Ecto neural progenitor cell (in vitro differentiated cells): Measurements from ENCODE around the gene LYPD6.
"Not testable (repeated sequence)": the region's sequence is repeated elsewhere in the genome, so short reads cannot be mapped to it uniquely, and the experiment has no call there.

ENCODE experiments used
- DNase-seq: peaks from one replicate; pipeline ENCODE4 v3.0.0-alpha.2; 2018; ENCODE audit warnings: low spot score

Gene LYPD6

DNA sequence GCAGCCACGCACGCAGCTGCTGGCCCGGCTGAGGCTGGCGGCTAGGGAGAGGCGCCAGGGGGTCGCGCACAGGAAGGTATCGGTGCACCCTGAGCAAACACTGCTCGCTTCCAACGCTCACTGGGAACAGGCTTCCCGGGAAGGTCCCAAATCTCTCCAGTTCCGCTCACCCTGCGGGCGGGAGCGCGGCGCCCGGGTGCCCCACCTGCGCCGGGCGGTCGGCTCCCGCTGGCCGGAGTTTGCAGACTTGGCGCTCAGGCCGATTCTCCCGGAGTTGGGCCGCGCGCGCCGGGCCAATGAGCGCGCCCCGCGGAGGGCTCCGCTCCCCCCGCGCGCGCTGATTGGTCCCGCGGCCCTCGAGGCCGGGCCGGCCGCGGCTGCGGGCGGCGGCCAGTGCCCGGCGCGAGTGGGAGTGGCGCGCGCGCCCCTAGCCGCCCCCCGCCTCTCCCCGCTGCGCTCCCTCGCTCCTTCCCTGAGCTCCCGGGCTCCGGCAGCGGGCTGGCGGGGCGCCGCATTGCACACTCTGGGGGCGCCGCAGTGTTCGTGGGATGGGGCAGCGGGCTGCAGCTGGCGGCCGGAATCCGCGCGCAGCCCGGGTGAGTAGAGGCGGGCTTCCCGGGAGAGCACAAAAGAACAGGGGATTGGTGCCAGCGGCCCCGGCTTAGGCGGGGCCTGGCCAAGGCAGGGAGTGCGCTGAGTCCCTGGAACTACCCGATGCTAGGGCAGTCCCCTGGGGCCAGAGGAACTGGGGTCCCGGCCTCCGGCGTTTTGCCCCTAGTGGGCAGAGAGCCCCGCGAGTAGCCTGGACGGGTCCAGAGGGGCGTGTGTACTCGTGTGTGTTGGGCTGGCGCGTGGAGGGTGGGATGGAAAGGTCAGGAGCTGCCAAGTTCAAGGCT lies at the start of gene LYPD6:
LYPD6 (plus strand) TSS at position 461 of the 896 bp plus-strand sequence. CDS start 107,122 bp downstream, outside the sequence.
- peak; percentile 83 for DNase-seq

GRCh38 chr2:149281441-149281840 lies 48.9 kb upstream of the LYPD6 start:
- no peak for DNase-seq

- no peak for DNase-seq
These were observed 39.7 kb upstream of the LYPD6 start for GRCh38 chr2:149290662-149291061.

DNA sequence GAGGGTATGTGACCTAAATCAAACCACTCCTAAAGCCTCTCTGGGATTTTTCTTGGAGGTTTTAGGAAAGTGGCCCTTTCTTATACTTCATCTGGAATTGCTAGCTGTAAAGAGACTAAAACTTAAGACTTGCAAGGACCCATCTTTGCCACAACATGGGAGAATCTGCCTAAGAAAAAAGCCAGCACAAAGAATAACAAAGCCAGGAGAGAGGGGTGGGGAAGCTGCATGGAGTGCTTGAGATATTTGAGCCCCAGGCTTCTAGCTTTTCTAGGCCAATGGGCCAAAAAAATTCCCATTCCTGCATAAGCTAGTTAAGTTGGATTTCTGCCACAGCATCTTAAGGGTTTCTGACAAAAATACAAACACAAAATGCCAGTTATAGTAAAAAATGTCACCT lies 38.5 kb upstream of the LYPD6 start:
- DNase-seq: no peak

DNA sequence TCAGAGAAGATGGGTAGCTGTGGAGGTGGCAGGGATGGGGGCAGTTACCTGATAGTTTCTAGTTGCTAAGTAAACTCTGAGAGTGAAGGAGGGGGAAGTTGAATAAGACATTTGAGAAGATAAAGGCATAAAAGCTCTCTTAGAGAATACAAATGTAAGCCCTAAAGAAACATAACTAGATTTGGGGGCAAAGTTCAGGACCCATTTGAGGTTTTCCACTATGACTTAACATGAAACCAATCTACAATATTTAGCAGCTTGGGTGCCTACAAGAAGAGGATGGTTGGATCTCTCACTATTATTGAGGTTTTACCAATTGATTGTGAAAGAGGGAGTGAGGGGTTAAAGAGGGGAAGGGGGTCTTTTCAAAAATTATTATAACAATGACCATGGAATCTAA lies 34.4 kb upstream of the LYPD6 start:
- DNase-seq: no peak

DNA sequence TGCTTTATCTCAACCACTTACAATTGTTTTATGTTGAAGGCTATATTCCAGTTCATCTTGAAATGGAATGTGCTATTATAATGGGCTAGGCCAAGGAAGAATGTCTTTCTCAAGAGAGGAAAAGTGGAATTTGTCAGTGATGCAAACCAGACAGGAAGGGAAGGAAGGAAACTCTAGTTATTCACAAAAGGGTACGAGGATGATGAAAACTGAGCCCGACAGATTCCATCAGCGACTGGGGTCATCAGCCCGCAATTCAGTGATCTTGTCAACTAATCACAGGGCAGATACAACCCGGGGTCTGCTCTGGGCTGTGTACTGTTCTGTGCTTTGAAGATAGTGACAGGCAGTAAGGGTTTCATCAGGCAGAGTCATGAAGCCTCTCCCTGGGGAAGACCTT lies 23.4 kb upstream of the LYPD6 start:
- no peak for DNase-seq

- DNase-seq: no peak
These were observed 20.0 kb upstream of the LYPD6 start for GRCh38 chr2:149310349-149310748.

- DNase-seq: no peak
These were observed 18.3 kb upstream of the LYPD6 start for GRCh38 chr2:149312039-149312438.

GRCh38 chr2:149313512-149313972 lies 16.8 kb upstream of the LYPD6 start:
- no peak for DNase-seq

DNA sequence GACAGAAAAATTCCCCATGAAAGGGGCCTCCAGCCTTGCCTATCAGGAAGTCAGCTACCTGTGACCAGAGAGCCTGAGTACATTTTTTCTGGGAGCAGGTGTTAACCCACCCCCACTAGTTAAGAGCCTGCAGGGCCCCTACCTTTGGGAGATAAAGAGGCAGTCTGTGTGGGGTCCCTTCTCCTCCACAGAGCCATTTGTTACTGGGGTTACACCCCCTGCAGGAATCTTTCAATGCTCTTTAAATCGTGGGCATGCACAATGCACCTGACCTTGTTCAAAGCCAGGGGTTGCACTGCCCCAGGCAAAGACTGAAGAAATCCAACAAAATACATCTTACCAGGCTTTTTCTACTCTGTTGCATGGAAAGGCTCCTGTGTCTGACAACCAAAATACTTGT lies 15.7 kb upstream of the LYPD6 start:
- DNase-seq: no peak

DNA sequence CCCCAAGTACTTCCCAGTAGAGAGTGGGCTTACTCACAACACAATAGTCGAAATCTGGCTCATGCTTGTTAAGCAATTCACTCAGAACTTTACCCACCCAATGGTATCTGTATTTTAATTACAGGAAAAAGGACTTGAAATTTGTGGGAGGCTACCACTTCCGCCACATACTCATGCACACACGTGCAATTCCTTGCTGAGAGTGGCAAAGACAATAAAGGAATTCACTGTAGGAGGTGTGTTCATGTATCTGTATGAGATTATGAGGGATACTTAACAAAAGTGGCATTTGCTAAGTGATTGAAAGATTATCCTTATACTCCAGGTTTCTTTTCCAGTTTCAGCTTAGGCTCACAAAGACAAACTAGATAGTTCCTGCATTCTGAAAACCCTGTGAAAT lies 14.9 kb upstream of the LYPD6 start:
- DNase-seq: no peak

DNA sequence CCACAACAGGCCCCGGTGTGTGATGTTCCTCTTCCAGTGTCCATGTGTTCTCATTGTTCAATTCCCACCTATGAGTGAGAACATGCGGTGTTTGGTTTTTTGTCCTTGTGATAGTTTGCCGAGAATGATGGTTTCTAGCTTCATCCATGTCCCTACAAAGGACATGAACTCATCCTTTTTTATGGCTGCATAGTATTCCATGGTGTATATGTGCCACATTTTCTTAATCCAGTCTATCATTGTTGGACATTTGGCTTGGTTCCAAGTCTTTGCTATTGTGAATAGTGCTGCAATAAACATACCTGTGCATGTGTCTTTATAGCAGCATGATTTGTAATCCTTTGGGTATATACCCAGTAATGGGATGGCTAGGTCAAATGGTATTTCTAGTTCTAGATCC lies 11.8 kb upstream of the LYPD6 start:
- DNase-seq: not testable (repeated sequence)

- DNase-seq: no peak
These were observed 10.0 kb upstream of the LYPD6 start for GRCh38 chr2:149320362-149320761.

DNA sequence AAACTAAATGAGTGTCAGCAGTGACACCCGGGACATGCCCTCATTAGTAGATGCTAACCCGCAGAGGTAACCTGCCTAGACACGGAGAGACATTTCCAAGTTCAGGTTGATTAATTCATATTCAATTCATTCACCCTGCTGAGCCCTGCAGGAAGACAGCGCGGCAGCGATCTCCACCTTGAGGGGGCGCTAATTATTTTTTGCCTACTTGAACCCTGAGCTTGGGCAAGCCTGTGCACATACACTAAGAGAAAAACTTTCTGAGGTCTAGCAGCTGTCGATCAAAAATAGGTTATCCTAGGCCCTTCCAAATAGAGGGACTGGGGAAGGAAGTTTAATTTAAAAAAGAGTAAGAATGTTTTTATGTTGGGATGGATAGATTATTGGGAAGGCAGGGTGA lies 1.3 kb upstream of the LYPD6 start:
- no peak for DNase-seq

- peak; percentile 78 for DNase-seq
These were observed 779 bp upstream of the LYPD6 start for GRCh38 chr2:149329489-149330126.

- no peak for DNase-seq
These were observed 625 bp downstream of the LYPD6 start for GRCh38 chr2:149331023-149331400.

DNA sequence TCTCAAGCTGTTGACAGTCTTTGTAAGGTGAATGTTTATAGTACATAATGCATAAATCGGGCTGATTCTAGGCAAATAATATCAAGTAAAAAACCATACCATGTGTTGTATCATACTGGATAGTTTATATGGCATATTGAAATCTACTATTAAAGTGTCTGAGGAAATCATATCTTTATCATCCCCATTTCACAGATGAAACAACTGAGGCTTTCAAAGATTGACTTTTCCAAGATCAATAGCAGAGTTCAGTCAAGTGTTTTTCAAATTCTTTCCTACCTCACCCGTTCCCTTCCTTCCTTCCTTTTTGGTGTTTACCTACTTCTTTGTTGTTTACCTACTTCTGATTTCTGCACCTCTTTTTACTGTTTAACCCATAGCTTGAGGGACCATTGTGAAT lies 2.0 kb downstream of the LYPD6 start:
- no peak for DNase-seq

DNA sequence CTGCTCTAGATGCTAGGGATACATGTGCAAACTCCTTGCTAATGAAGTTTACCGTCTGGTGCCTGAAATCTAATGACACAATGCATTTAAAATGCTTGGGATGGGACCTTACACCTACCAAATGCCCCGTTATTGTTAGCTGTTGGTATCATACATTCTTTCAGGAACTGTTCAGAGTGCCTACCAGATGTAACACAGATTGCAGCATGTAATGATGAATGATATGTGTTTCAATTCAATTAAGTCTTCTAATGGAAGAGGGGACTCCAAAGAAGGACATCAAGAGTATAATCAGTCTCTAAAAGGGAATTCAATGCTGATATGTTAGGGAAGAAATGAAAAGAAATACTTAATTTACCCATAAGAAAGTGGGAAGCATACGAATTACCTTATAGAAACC lies 3.2 kb downstream of the LYPD6 start:
- DNase-seq: no peak

DNA sequence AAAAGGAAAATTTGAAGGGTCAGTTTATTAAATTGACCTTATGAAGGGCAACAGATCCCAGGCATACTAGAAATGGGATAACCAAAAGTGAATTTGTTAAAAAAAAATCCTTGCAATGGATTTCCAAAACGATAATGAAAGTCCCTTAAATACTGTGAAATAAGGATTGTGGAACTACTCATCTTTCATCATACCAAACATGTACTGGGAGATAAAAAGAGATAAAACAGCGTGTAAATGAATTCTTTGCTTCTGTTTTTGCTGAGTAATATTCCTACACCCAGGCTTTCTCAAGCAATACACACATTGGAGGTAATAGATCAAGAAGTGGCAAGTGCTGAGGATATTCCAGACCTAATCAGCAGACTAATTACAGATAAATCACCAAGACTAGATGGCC lies 3.8 kb downstream of the LYPD6 start:
- DNase-seq: no peak

DNA sequence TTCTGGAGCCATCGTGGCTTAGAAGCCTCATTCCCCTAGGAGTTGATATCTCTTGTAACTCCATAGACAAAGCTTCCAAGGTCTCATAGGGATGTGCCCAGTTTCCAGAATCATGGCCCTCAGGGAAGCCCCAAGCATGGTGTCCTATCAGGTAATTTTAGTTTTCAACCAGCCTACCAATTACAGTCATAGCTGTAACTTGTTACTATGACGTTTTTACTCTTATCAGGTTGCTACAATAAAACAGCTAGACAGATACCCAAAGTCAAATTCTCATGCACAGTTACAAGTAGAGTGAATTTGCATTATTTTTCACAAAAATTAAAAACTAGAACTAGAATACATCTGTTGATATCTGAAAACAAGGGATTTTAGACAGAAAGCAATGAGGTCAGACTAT lies 8.9 kb downstream of the LYPD6 start:
- no peak for DNase-seq

DNA sequence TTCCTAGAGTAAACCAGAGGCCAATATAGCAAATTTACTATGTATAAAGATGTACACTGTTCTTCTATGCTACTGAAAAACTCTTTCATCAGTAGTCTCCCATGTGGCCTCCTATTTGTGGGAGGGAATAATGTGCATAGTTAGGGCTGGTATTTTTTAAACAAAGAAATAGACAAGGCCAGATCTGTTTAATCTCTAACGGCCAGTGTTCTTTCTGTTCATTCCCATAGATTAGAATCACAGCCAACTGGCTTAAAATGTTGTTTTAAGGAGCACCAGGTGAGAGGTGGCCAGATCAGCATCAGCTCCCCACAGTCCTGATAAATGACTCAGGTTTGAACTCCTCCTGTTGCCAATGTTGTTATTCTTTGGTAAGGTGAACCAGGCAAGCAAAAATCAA lies 12.1 kb downstream of the LYPD6 start:
- DNase-seq: no peak

- no peak for DNase-seq
These were observed 13.7 kb downstream of the LYPD6 start for GRCh38 chr2:149344105-149344504.

DNA sequence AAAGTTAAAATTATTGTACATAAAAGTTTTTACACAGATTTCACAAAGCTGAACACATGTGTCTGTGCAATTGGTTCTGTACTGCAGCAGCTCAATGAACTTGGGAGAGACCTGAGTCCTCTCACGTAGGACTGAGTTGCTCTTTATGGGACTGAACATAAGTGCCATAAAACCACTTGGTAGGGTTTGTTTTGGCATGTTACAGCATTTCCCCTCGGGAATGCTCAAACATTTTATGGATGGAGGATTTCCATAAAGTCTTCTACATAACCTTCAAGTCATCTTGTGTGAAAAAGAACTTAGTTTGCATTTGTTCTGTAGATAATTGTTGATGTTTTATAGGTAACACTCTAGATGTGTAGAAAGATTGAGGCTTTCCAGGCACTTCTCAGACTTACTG lies 15.9 kb downstream of the LYPD6 start:
- no peak for DNase-seq

- DNase-seq: no peak
These were observed 17.9 kb downstream of the LYPD6 start for GRCh38 chr2:149348291-149348690.
